HG02642 (cell line): ENCODE data around the gene INSYN1.

ENCODE experiments used
- ATAC-seq: cut with Tn5 transposase; IDR thresholded peaks from one replicate; pipeline ENCODE4 v1.9.1; 2021; ENCODE audit warnings: mild to moderate bottlenecking; ENCODE audit not compliant: unreplicated experiment, poor library complexity

The INSYN1 gene

GRCh38 chr15:73777741-73778140, 24.6 kb upstream of the INSYN1 start:
- no peak for ATAC-seq

DNA sequence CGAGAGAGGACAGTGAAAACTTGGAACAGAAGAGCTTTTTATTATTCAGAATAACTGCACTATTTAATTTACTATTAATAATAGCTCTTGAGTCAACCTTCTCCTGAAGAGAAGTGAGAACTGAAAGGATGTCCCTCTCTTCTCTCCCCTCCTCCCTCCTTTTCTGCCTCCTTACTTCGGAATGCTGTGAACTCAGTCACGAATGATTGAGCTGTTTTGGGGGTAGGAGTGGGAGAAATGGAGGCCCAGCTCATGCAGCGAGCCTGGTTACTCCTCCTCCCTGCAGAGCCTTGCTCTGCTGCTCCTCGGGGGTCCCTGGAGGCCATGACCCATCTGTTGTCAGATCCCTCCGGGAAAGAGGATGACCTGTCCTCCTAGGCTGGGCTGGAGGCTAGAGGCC, 20.3 kb upstream of the INSYN1 start:
- no peak for ATAC-seq

DNA sequence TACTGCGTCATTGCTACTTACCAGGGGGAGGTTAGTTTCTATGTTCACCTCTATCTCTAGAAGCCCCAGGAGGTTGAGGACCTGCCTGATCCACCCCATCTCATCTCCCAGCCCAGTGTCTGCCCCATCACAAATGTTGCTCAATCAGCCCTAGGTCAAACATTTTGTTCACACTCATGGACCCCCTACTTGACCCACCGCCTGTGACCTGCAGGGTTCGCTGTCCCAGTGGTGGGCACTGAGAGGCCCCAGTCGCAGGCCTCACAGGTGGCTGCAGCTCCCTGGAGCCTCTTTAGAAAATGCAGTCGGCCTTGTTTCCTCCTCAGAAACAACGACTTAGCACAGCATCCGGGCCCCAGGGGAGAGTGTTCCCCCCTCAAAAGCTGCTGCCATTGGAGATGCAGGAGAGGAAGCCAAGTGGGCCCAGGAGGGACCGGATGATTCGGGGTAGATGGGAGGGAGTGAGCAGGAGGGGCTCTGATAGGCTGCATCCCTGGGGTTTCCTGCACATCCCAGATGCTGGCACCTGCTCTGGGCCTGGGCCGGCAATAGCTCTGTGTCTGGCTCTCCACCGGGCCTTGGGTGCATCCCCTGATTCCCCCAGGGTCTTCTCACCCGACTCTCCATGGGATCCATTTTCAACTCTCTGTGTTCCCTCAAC, 18.4 kb upstream of the INSYN1 start:
- ATAC-seq = no peak

- ATAC-seq = no peak
Measured at GRCh38 chr15:73770050-73770449, 16.9 kb upstream of the INSYN1 start.

DNA sequence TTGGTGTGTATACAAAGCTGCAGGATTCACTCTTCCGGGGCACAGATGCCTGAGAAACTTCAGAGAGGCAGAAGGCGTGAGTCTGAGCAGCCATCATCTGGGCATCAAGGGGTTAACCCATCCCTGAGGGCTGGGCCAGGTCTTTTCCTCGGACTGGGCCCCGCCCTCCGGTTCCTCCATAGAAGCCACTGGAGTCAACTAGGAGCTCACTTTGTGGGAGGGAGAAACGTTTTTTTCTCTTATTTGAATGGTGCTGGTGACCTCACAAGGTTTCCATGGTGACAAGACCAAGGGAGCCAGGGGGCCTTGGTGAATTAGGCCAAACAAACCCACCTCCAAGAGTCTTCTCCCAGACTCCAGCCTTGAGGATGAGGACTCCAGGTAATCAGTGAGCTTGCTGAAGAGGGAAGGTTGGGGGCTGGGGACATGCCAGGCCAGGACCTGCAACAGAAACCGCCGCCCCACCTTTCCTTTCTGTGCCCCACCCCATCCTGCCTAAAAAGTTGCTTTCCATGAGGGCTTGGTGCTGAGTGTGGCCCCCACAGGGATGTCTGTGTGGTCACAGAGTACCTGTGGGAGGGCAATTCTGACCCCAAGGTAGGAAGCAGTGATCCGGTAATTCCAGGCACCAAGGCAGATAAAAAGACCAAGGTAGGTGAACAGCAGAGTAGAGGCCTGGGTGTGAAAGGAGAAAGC, 14.8 kb upstream of the INSYN1 start:
- no peak for ATAC-seq

GRCh38 chr15:73766598-73766997, 13.4 kb upstream of the INSYN1 start:
- ATAC-seq = no peak

- no peak for ATAC-seq
Measured at GRCh38 chr15:73765778-73766177, 12.6 kb upstream of the INSYN1 start.

DNA sequence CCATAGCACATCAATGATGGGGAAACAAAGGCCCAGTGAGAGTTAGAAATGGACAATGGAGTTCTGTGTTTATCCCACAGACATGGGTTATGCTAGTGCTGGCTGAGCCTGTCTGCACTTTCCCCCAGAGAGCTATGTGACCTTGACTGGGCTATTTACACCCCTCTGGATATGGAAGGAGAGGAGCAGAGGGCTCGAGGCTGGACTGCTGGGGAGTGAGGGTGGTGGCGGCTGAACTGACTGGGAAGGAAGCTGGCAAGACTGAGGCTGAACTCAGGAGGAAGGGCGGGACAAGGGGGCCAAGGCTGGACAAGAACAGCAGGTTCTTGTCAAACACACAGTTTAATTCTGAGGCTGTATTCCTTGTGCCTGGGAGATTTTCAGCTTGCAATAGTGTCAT, 10.8 kb upstream of the INSYN1 start:
- no peak for ATAC-seq

DNA sequence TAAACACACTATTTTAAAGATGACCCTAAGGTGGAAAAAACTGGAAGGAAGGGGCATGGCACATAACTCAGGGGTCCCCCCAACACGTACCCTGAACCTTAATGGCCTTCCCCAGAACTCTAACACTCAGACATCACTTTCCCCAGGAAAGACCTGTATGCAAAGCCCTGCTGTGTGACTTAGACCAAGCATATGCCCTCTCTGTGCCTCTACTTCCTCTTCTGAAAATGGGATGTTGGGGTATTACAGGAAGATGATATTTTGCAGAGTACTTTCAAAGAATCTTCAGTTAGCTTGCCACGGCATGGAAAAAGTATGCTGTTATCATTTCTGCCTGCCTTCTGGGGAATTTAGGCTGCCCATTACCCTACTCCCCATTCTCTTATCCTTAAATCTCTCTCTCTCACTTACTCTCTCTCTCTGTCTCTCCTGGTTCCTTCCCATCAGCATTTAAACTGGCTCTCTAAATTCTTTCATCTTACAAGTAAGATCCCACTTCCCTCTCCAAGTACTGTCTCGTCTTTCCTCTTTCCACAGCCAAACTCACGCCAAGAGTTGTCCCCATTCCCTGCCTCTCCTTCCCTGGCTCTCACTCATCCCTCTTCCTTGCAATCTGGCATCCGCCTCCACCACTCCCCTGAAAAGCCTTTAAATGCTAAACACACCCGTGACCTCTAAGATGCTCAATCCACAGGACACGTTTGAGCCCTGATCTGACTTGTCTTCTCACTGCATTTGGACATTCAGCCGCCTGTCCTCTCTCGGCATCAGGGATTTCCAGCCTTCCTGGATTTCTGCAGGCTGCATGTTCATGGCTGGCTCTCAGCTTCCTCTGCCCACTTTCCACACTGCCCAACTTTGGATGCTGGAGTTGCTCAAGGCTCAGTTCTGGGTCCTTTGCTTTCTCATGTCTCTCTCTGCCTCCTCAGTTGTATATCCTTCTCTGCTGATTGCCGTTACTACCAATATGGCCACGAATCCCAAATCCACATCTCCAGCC, 7.5 kb upstream of the INSYN1 start:
- no peak for ATAC-seq

DNA sequence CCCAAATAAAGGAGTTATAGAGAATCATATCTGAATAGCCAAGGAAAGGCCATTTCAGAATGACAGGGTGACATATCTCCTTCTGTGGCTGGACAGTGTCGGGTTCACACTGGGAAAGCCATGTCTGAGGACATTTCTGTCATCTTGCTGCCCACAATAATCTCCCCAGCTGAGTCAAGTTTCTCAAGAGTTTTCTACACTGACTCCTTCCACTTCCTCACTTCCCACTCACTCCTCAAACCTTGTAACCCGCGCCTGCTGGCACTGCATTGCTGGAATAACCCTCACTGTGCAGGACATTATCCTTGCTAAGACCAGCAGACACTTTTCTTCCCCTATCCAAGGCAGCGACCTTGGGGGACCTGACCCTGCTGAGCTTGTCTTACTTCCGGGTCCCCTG, 5.3 kb upstream of the INSYN1 start:
- no peak for ATAC-seq

DNA sequence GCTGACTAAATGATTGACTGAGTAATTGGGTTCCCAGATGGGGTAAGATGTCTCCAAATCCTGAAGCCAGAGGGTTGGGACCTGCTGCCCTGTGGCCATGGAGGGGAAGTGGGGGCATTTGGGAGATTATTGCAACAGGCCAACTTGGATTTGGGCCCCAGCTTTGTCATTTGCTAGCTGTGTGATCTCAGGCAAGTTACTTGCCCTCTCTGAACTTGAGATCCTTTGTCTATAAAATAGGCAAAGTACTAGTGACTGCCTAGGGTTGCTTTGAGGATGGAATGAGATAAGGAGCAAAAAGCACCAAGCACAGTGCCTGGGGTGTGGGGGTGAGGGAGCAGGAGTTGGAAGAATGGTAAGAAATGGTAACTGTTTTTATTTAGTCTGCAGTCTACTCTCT, 4.4 kb upstream of the INSYN1 start:
- ATAC-seq = no peak

DNA sequence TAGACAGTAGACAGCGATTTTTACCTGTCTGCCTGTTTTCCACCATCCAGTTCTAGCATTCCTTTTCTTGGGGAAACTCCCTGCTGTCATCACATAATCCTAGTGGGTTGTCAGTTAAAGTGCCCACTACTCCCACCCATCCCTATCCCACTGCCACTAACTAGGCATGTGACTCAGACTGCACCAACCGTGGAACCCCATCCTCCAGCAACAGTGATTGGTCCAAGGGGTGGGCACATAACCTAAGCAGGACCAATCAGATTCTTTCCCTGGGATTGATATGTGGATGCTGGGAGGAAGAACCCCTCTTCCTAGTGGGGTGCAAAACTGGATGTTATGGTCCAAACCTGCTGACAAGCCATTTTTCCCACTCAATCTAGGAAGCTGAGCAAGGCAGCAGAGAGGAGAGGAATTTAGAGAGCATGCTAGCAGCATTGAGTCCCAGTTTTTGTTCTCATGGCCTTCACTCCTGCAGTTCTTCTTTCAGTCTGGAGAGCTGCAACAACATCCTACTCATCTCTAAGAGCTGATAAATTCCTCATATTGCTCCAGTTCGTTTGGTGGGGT, 3.9 kb upstream of the INSYN1 start:
- no peak for ATAC-seq

DNA sequence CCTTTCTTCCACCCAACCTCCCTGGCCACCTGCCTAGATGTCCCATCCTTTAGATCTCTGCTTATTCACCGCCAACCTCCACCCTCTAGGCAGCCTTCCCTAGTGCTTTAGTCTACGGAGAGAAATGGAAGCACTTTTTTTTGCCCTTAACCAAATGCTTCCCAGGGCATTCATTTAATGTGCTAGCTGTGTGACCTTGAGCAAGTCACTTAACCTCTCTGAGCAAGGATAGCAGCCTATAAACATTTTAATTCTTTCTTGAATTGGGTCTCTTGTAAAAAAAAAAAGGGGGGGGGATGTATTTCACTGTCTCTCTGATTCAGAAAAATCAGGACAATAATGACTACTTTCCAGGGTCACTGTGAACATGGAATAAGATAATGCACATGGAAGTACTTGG, 3.2 kb upstream of the INSYN1 start:
- ATAC-seq = no peak

DNA sequence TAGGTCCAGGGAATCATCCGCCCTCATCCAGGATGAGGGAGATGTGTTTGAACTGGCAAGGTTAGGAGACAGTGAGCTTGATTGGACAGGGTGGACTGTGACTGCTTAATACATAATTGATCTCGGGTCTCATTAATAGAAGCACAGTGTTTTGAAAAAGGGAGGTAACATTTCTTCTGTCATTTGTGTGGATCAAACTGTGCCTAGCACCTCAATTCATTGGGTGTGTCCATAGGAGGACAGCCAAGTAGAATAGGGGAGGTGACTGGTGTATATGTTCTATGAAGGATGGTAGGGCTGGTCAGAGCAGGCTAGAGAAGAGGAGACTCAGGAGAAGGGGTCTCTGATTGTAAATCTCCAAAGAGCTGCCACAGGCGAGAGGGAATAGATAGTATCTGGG, 2.8 kb upstream of the INSYN1 start:
- ATAC-seq = no peak

DNA sequence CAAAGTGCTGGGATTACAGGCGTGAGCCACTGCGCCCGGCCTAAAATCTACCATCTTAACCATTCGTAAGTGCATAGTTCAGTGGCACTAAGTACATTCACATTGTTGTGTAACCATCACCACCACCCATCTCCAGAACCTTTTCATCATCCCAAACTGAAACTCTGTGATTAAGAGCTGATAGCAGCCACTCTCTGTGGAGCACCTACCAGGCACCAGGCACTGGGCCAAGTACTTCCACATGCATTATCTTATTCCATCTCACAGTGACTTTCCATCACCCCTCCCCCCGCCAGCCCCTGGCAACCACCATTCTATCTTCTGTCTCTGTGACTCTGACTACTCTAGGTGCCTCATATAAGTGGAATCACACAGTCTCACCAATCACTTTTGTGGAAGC, 2.3 kb upstream of the INSYN1 start:
- ATAC-seq = no peak

- no peak for ATAC-seq
Measured at GRCh38 chr15:73754461-73754860, 1.3 kb upstream of the INSYN1 start.

- ATAC-seq = no peak
Measured at GRCh38 chr15:73752806-73753193, 351 bp downstream of the INSYN1 start.

DNA sequence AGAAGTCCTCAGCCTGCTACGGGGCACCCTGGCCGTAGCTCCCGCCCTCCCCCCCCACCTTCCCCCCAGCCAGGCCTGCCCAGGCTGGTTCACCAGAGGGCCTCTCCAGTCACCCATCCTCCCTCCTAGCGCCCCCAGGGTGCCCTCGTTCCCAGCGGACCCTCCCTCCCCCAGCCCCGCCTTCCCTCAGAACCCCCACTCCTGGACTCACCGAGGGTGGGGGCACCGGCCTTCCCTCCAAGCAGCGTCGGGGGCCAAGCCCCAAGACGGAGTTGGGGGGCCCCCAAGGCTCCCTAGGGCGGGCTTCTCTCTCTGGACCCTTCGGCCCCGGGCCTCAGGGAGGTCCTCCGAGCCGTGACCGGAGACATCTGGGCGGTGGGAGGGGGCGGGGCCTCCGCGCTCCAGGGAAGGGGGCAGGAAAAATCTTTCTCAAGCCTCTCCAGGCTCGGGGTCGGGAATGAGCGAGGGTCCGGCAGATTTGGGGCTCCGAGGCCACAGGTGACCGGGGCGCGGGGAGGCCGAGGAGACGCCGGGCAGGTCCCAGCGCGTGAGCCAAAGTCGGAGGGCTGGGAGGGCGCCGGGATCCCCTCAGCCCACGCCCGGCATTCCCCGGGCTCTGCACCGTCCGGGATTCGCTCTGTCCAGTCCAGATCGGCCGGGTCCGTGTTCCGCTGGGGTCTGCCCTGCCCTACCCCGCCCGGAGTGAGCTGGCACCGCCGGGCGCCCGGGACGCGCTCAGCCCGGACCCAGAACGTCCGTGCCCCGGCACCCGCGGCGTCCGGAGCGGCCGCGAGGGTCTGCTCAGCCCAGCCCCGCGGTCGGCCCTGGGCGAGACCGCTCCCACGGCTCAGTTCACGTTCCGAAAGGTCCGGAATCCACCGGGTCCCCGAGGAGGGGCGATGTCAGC, 999 bp downstream of the INSYN1 start:
- ATAC-seq = no peak

- ATAC-seq = no peak
Measured at GRCh38 chr15:73751511-73751898, 1.6 kb downstream of the INSYN1 start.

GRCh38 chr15:73750951-73751350, 2.2 kb downstream of the INSYN1 start:
- no peak for ATAC-seq
